Calu3 (cell line): ENCODE measurements around the gene TRIM10. TPM values are rescaled to one million over a fixed set of nuclear protein-coding genes. Genes with fewer than 3 reads are reported as not detected.

Experiments
- BruUV-seq: library from RNA; stranded (reverse); fragments of 400-500 nt; replicated peaks from 2 replicates; lab custom pipeline; 2021; lab: Mats Ljungman, UMichigan
- CTCF ChIA-PET: fragments of 300-600 bp; sonication (Branson Sonifier 250); formaldehyde crosslinking; loops from one replicate; lab custom pipeline; 2022; ENCODE audit warnings: antibody characterized with exemption; lab: Charles Lee
- DNase-seq: peaks from one replicate; pipeline ENCODE4 v3.0.0; 2022
- H3K27ac Mint-ChIP-seq: one replicate; pipeline ENCODE4 v1.8.0; 2022; ENCODE audit warnings: mixed read lengths; ENCODE audit not compliant: unreplicated experiment
- H3K27me3 Mint-ChIP-seq: one replicate; pipeline ENCODE4 v1.8.0; 2022; ENCODE audit warnings: mixed read lengths; ENCODE audit not compliant: unreplicated experiment
- H3K36me3 Mint-ChIP-seq: one replicate; pipeline ENCODE4 v1.8.0; 2022; ENCODE audit warnings: mild to moderate bottlenecking, moderate library complexity, mixed read lengths; ENCODE audit not compliant: insufficient read depth, unreplicated experiment
- H3K4me1 Mint-ChIP-seq: one replicate; pipeline ENCODE4 v1.8.0; 2022; ENCODE audit warnings: mild to moderate bottlenecking, low read depth, mixed read lengths; ENCODE audit not compliant: unreplicated experiment
- H3K4me3 Mint-ChIP-seq: one replicate; pipeline ENCODE4 v1.8.0; 2022; ENCODE audit warnings: mild to moderate bottlenecking, low read depth, moderate library complexity, mixed read lengths; ENCODE audit not compliant: unreplicated experiment
- H3K9me3 Mint-ChIP-seq: one replicate; pipeline ENCODE4 v1.8.0; 2022; ENCODE audit warnings: low read depth, mixed read lengths; ENCODE audit not compliant: unreplicated experiment
- intact Hi-C: fragments of 100-400 bp; cut with micrococcal nuclease; formaldehyde crosslinking; loops from one replicate; pipeline ENCODE4 v1.10.0; 2022; ENCODE audit not compliant: unreplicated experiment
- total RNA-seq: library from RNA; stranded (reverse); gene quantifications from 2 replicates; pipeline ENCODE4 v1.2.3, GENCODE V29; 2022
- TF ChIP-seq, protein P1 (sequence below): fragments of 200-600 bp; IDR thresholded peaks from one replicate; pipeline ENCODE4 v1.8.0; 2022; ENCODE audit warnings: antibody characterized with exemption; ENCODE audit not compliant: unreplicated experiment

The TRIM10 gene
- total RNA-seq, 1 experiment from 2014 or later = 1.8 TPM

GRCh38 chr6:30164714-30165113 lies 3.7 kb upstream of the TRIM10 start:
- TF ChIP-seq, protein P1, sequence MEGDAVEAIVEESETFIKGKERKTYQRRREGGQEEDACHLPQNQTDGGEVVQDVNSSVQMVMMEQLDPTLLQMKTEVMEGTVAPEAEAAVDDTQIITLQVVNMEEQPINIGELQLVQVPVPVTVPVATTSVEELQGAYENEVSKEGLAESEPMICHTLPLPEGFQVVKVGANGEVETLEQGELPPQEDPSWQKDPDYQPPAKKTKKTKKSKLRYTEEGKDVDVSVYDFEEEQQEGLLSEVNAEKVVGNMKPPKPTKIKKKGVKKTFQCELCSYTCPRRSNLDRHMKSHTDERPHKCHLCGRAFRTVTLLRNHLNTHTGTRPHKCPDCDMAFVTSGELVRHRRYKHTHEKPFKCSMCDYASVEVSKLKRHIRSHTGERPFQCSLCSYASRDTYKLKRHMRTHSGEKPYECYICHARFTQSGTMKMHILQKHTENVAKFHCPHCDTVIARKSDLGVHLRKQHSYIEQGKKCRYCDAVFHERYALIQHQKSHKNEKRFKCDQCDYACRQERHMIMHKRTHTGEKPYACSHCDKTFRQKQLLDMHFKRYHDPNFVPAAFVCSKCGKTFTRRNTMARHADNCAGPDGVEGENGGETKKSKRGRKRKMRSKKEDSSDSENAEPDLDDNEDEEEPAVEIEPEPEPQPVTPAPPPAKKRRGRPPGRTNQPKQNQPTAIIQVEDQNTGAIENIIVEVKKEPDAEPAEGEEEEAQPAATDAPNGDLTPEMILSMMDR = no peak
- H3K27me3 Mint-ChIP-seq = no peaks in the 10 kb centered on the region
- no peaks in the 10 kb centered on the region for H3K9me3 Mint-ChIP-seq
- H3K36me3 Mint-ChIP-seq = peaks cover 35% of the 10 kb centered on the region
- H3K4me3 Mint-ChIP-seq = peak overlapping the region; percentile 94
- CTCF ChIA-PET = interaction anchor here (0.8 kb wide), 1 partner anchor 32 kb away, joined by 3 read pairs; no protein-coding TSS in a partner anchor
- no TSS peak for BruUV-seq
- DNase-seq = no peak
- H3K4me1 Mint-ChIP-seq = peaks cover 31% of the 10 kb centered on the region
- intact Hi-C loops = no loop called here
- peak overlapping the region; percentile 22 for H3K27ac Mint-ChIP-seq

- no TSS peak for BruUV-seq
- H3K4me1 Mint-ChIP-seq = peaks cover 31% of the 10 kb centered on the region
- H3K27me3 Mint-ChIP-seq = no peaks in the 10 kb centered on the region
- CTCF ChIA-PET = interaction anchor here (0.6 to 1.3 kb wide), 4 partner anchors 11 to 63 kb away, joined by 3 read pairs; no protein-coding TSS in a partner anchor
- H3K36me3 Mint-ChIP-seq = peaks cover 32% of the 10 kb centered on the region
- H3K9me3 Mint-ChIP-seq = no peaks in the 10 kb centered on the region
- H3K27ac Mint-ChIP-seq = peak overlapping the region; percentile 77
- DNase-seq = no peak
- intact Hi-C loops = no loop called here
- TF ChIP-seq, protein P1 = no peak
- H3K4me3 Mint-ChIP-seq = peak overlapping the region; percentile 94
Observed at GRCh38 chr6:30163918-30164654, 3.1 kb upstream of the TRIM10 start.

GRCh38 chr6:30163090-30163917 lies 2.3 kb upstream of the TRIM10 start, which contains the start of gene TRIM15:
Gene TRIM15, plus strand, starts transcription at chr6:30163546. Its CDS starts 139 bp downstream, at chr6:30163685.
- peak within 1 kb of the TSS; percentile 94 for H3K4me3 Mint-ChIP-seq
- CTCF ChIA-PET = interaction anchor here (0.6 to 1.3 kb wide), 3 partner anchors 12 to 62 kb away, joined by 3 read pairs; no protein-coding TSS in a partner anchor
- peaks cover 31% of the 10 kb centered on the region for H3K4me1 Mint-ChIP-seq
- TF ChIP-seq, protein P1 = no peak
- H3K36me3 Mint-ChIP-seq = peaks cover 24% of the 10 kb centered on the region
- H3K27ac Mint-ChIP-seq = peak within 1 kb of the TSS; percentile 77
- intact Hi-C loops = no loop called here
- H3K9me3 Mint-ChIP-seq = no peaks in the 10 kb centered on the region
- BruUV-seq = TSS peak; percentile 68
- peak; percentile 84 for DNase-seq
- no peaks in the 10 kb centered on the region for H3K27me3 Mint-ChIP-seq

DNA sequence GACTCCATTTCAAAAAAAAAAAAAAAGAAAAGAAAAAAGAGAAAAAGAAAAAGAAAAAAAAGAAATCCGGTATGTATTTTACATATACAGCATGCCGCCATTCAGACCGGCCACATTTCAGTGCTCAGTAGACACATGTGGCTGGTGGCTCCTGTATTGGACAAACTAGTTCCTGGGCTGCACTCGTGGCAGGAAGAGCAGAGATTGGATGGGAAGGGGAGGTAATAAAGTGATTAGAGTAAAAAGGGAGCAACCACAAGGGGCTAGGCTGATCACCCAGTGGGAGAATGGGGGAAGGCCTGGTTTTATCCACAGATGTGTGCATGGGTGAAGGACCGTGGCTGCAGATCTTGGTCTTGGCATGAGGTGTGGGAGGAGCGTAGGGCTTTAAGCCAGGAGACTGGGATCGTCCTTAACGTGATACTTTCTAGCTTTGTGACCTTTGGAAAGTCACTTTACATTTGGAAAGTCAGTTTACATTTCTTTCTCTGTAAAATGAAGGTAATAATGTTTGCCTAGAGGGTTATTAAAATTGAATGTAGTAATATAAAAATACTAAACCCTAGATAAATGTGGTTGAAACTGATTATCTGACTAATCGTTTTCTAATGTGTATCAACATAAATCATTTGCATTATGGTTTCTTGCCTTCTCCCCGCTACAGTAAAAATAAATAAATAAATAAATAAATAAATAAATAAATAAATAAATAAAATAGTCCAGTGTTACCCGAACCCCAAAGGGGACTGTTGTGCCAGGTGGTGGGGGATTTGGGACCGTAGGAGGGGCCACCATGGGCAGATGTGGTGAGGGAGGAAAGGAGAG lies 1.5 kb upstream of the TRIM10 start:
- Mint-ChIP-seq H3K27ac (peak overlapping the region; percentile 77), H3K4me1 (peaks cover 31% of the 10 kb centered on the region), H3K4me3 (peak overlapping the region; percentile 94), H3K36me3 (peaks cover 22% of the 10 kb centered on the region), H3K27me3 (no peaks in the 10 kb centered on the region), H3K9me3 (no peaks in the 10 kb centered on the region)
- no peak for DNase-seq
- TSS peak; percentile 68 for BruUV-seq
- CTCF ChIA-PET = no interaction called here
- TF ChIP-seq, protein P1 = no peak
- intact Hi-C loops = no loop called here
